Left lung (tissue), 10 donors: ENCODE data around the gene MCM10. TPM values are rescaled to one million over a fixed set of nuclear protein-coding genes. Genes with fewer than 3 reads are reported as not detected.
"Not testable (repeated sequence)": the region's sequence is repeated elsewhere in the genome, so short reads cannot be mapped to it uniquely, and the experiment has no call there.

Experiments
- ATAC-seq: fragments of 200-7000 bp; cut with Tn5 transposase; one replicate; pipeline ENCODE4 v1.9.1; 2020; ENCODE audit warnings: moderate library complexity
- DNase-seq, 4 donors: peaks; one replicate each; pipeline ENCODE4 v3.0.0-alpha.2; 2013 to 2020
- H3K27ac ChIP-seq, 2 donors: fragments of 200-600 bp; sonication (generic) in 1 of 2; one replicate each; pipeline versions ENCODE4 v1.5.0 to v1.8.0; 2020 to 2021
- H3K27me3 ChIP-seq, 2 donors: fragments of 200-600 bp; sonication (generic) in 1 of 2; one replicate each; pipeline versions ENCODE4 v1.5.0 to v1.8.0; 2020 to 2021
- H3K36me3 ChIP-seq, 2 donors: fragments of 200-600 bp; sonication (generic) in 1 of 2; one replicate each; pipeline versions ENCODE4 v1.5.0 to v1.8.0; 2020 to 2021
- H3K4me1 ChIP-seq, 2 donors: fragments of 200-600 bp; one replicate each; pipeline ENCODE4 v1.8.0; 2021
- H3K4me3 ChIP-seq, 2 donors: fragments of 200-600 bp; sonication (generic) in 1 of 2; one replicate each; pipeline versions ENCODE4 v1.5.0 to v1.8.0; 2020 to 2021; ENCODE audit warnings: mild to moderate bottlenecking in 1 of 2
- H3K9me3 ChIP-seq, 2 donors: fragments of 200-600 bp; sonication (generic) in 1 of 2; one replicate each; pipeline versions ENCODE4 v1.5.0 to v1.8.0; 2020 to 2021
- intact Hi-C, 2 donors: fragments of 100-400 bp; cut with DNase I; formaldehyde crosslinking; loops; one replicate each; pipeline versions ENCODE4 v1.11.2 to v1.14.2; 2022
- polyA plus RNA-seq, 6 donors: library from polyadenylated mRNA; unstranded; fragments of 120-200 nt; gene quantifications; one replicate each; pipeline ENCODE4 v1.2.1, GENCODE V29; 2013; ENCODE audit not compliant: insufficient read length in 6 of 6
- total RNA-seq, 2 donors: library from RNA; stranded (reverse); fragmentation: NEBNext Ultra II Directional; extraction: Animal tissue kit (Norgen Biotek cat#: 25700); gene quantifications; one replicate each; pipeline ENCODE4 v1.2.1, GENCODE V29; 2021
- TF ChIP-seq, protein P1 (sequence below), 2 donors: fragments of 200-600 bp; sonication (generic) in 1 of 2; IDR thresholded peaks; one replicate each; pipeline versions ENCODE4 v1.5.0 to v1.8.0; 2021; ENCODE audit warnings: antibody characterized with exemption in 2 of 2
- donor health status: DM: no; HTN: yes; CAD: no.
- donor health status: DM: no; HTN: no; CAD: no.

MCM10 gene
- total and polyA plus RNA-seq, 8 donors: 4.2 to 13.1 (median 9.2) TPM

DNA sequence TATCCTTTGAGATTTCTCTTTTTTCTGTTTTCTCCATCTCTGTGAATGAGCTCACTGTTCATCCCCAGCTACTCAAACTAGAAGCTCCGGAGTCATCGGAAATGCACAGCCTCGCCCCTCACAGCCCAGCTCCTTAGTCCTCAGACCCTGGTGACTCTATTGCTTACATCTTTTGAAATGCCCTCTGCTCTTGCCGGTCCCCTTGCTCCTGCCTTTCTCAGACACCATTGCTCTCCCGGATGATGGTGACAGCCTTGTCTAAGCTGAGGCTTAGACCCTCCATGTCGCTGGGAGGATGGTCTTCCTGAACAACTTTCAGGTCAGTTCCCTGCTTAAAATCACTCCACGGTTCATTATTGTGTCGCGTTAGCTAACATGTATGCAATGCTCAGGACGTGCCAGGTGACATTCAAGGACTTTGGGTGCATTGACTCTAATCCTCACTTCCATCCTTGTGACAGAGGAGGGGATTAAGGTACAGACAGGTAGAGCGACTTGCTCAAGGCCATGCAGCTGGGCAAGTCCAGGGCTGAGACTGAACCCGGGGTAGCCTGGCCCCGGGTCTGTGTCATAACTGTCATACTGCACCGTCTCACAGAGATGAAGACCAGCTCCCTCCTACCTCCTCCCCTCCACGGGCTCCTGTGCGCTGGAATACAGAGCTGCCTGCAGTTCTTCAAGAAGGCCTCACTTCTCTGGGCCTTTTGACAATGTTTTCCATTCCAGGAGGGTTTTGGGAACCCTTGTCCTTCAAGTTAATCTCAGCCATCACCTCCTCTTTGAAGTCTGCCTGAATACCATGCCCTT lies 77.1 kb downstream of the MCM10 start:
- intact Hi-C loops: no loop called here
- no peak for ATAC-seq
- TF ChIP-seq, protein P1, sequence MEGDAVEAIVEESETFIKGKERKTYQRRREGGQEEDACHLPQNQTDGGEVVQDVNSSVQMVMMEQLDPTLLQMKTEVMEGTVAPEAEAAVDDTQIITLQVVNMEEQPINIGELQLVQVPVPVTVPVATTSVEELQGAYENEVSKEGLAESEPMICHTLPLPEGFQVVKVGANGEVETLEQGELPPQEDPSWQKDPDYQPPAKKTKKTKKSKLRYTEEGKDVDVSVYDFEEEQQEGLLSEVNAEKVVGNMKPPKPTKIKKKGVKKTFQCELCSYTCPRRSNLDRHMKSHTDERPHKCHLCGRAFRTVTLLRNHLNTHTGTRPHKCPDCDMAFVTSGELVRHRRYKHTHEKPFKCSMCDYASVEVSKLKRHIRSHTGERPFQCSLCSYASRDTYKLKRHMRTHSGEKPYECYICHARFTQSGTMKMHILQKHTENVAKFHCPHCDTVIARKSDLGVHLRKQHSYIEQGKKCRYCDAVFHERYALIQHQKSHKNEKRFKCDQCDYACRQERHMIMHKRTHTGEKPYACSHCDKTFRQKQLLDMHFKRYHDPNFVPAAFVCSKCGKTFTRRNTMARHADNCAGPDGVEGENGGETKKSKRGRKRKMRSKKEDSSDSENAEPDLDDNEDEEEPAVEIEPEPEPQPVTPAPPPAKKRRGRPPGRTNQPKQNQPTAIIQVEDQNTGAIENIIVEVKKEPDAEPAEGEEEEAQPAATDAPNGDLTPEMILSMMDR (IDR thresholded peaks at IDR 0.05): no peak
- no peaks in the 10 kb centered on the region for H3K36me3 ChIP-seq
- no peaks in the 10 kb centered on the region for H3K4me1 ChIP-seq
- peaks cover 0 to 12% of the 10 kb centered on the region in 2 donors for H3K27me3 ChIP-seq
- no peak overlapping the region for H3K27ac ChIP-seq
- no peak overlapping the region for H3K4me3 ChIP-seq
- no peaks in the 10 kb centered on the region for H3K9me3 ChIP-seq
- no peak for DNase-seq

DNA sequence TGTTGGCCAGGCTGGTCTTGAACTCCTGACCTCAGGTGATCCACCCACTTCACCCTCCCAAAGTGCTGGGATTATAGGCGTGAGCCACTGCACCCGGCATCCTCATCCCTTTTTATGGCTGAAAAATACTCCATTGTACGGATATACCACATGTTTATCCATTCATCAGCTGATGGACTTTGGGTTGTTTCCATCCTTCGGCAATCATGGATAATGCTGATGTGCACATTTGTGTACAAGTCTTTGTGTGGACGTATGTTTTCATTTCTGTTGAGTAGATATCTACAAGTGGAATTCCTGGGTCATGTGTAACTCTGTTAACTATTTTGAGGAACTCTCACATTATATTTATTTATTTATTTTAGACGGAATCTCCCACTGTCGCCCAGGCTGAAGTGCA lies 78.6 kb downstream of the MCM10 start:
- Histone ChIP-seq H3K27me3 (no peaks in the 10 kb centered on the region), H3K9me3 (no peaks in the 10 kb centered on the region), H3K36me3 (no peaks in the 10 kb centered on the region), H3K27ac (no peak overlapping the region), H3K4me1 (no peaks in the 10 kb centered on the region), H3K4me3 (no peak overlapping the region)
- TF ChIP-seq, protein P1 (IDR thresholded peaks at IDR 0.05): no peak
- no peak for DNase-seq
- intact Hi-C loops: no loop called here
- ATAC-seq: no peak

DNA sequence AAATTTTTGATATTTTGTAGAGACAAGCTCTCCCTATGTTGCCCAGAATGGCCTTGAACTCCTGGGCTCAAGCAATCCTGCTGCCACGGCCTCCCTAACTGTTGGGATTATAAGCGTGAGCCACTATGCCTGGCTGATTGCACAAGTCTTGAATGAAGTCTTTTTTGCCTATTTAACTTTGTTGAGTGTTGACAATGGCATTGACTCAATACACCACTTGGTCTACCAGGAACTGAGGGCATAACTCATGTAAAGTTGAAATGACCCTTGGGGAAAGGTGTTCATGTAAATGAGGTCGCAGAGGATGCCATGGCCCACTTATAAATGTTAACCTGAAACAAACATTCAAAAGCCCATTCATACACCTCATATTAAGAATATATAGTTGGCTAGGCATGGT lies 80.3 kb downstream of the MCM10 start:
- intact Hi-C loops: no loop called here
- ATAC-seq (peak; percentile 94), DNase-seq (no peak)
- H3K4me3 ChIP-seq: no peak overlapping the region
- H3K4me1 ChIP-seq: no peaks in the 10 kb centered on the region
- TF ChIP-seq, protein P1 (IDR thresholded peaks at IDR 0.05): no peak
- H3K9me3 ChIP-seq: no peaks in the 10 kb centered on the region
- no peak overlapping the region for H3K27ac ChIP-seq
- no peaks in the 10 kb centered on the region for H3K27me3 ChIP-seq
- no peaks in the 10 kb centered on the region for H3K36me3 ChIP-seq

DNA sequence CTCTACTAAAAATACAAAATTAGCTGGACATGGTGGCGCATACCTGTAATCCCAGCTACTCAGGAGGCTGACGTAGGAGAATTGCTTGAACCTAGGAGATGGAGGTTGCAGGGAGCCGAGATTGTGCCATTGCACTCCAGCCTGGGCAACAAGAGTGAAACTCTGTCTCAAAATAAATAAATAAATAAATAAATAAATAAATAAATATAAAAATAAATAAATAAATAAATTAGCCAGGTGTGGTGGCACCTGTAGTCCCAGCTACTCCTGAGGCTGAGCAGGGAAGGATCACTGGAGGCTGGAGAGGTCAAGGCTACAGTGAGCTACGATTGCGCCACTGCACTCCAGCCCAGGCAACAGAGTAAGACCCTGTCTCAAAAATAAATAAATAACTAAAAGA lies 80.9 kb downstream of the MCM10 start:
- intact Hi-C loops, H3K36me3 ChIP-seq, H3K4me1 ChIP-seq, ATAC-seq, H3K27ac ChIP-seq, DNase-seq, H3K4me3 ChIP-seq, H3K9me3 ChIP-seq, H3K27me3 ChIP-seq: not testable (repeated sequence)

DNA sequence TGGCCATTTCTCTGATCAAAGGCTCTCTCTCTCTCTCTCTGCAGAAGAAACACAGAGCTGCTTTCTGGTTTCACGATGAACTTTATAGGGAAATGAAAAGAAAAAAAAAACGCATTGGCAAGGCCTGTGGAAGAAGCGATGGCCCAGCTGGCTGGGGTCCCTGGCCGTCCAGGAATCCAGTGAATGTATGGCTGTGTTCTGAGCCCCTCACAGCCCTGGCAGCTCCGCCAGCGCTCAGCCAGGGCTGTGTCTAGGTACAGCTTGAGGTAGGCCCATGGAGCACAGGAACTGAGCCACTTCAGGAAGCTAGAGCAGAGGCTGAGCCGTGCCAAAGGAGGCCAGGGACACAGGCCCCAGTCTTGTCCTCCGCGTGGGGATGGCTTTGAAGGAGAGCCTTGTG lies 85.9 kb downstream of the MCM10 start:
- no peaks in the 10 kb centered on the region for H3K4me1 ChIP-seq
- TF ChIP-seq, protein P1 (IDR thresholded peaks at IDR 0.05): no peak
- H3K4me3 ChIP-seq: no peak overlapping the region
- no peaks in the 10 kb centered on the region for H3K36me3 ChIP-seq
- no peaks in the 10 kb centered on the region for H3K27me3 ChIP-seq
- no peak overlapping the region for H3K27ac ChIP-seq
- no peaks in the 10 kb centered on the region for H3K9me3 ChIP-seq
- DNase-seq: no peak
- ATAC-seq: no peak
- intact Hi-C loops: no loop called here

DNA sequence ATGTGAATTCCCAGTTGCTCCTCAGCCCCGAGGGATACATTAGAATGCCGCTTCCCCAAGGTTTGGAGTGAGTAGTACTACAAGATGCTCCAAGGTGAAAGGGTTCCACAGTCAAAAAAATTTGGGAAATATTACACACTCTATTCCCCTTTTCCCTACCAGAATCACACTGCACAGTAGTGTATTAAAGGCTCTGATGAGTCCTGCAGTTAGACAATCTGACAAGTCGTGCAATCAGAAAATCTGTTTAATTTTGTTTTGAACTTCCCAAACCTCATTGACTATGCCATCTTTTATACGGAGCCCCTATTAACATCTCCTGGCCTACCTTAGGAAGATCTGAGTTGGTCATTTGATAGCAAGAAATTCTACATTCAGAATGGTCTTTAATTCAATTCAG lies 86.4 kb downstream of the MCM10 start:
- Histone ChIP-seq H3K9me3 (no peaks in the 10 kb centered on the region), H3K4me3 (no peak overlapping the region), H3K4me1 (no peaks in the 10 kb centered on the region), H3K27ac (no peak overlapping the region), H3K36me3 (no peaks in the 10 kb centered on the region), H3K27me3 (no peaks in the 10 kb centered on the region)
- DNase-seq (no peak), ATAC-seq (no peak)
- TF ChIP-seq, protein P1 (IDR thresholded peaks at IDR 0.05): no peak
- intact Hi-C loops: no loop called here
